Sigmoid colon (tissue), 4 donors: ENCODE measurements around the gene CRIP2.

Experiments used
- CTCF ChIP-seq, 4 experiments: fragments of 450-650 bp in 3 of 4; fragments of 200-600 bp in 1 of 4; IDR thresholded peaks; one replicate each; pipeline ENCODE4 v1.5.1; 2016 to 2019; ENCODE audit warnings: antibody characterized with exemption in 4 of 4, mild to moderate bottlenecking in 3 of 4, moderate library complexity in 2 of 4
- EP300 ChIP-seq, 4 donors: sonication (generic); formaldehyde crosslinking; IDR thresholded peaks; one replicate each; pipeline ENCODE4 v1.6.1; 2017; ENCODE audit warnings: antibody characterized with exemption in 4 of 4
- POLR2AphosphoS5 ChIP-seq, 4 donors: sonication (generic); formaldehyde crosslinking; IDR thresholded peaks; one replicate each; pipeline ENCODE4 v1.6.1; 2017; ENCODE audit warnings: antibody characterized with exemption in 4 of 4

- TF ChIP-seq CTCF (IDR thresholded peaks at IDR 0.05) = no peak
- TF ChIP-seq EP300 (IDR thresholded peaks at IDR 0.05) = no peak
- no peak for TF ChIP-seq POLR2AphosphoS5 (IDR thresholded peaks at IDR 0.05)
These were observed 32.6 kb downstream of the CRIP2 start for GRCh38 chr14:105507247-105507646.
